GM12878 (cell line): Measurements from ENCODE around the gene NCOA6. TPM values are rescaled to one million over a fixed set of nuclear protein-coding genes. Genes with fewer than 3 reads are reported as not detected.

Experiments used
- ATAC-seq: fragments of 200-7000 bp; cut with Tn5 transposase; 3 replicates; pipeline ENCODE4 v1.9.1; 2020; ENCODE audit warnings: mild to moderate bottlenecking, moderate library complexity
- BruUV-seq: library from RNA; stranded (reverse); fragments of 400-500 nt; replicated peaks from 2 replicates; lab custom pipeline; 2021; lab: Mats Ljungman, UMichigan
- CTCF ChIA-PET: fragments of 300-600 bp; sonication (Branson Sonifier 250); formaldehyde crosslinking; extraction: SDS; loops from one replicate; lab custom pipeline; 2021; ENCODE audit warnings: inconsistent platforms; lab: Yijun Ruan, JAX
- POLR2A ChIA-PET: fragments of 350-600 bp; formaldehyde crosslinking; extraction: SDS; loops from one replicate; lab custom pipeline; 2021; ENCODE audit warnings: inconsistent platforms; lab: Charles Lee
- RAD21 ChIA-PET: fragments of 300-600 bp; sonication (Branson Sonifier 250); formaldehyde crosslinking; loops from one replicate; lab custom pipeline; 2023; ENCODE audit warnings: antibody characterized with exemption; ENCODE audit not compliant: unreplicated experiment; lab: Charles Lee
- SMC1A ChIA-PET: fragments of 300-600 bp; sonication (Branson Sonifier 250); formaldehyde crosslinking; loops from one replicate; lab custom pipeline; 2023; ENCODE audit not compliant: unreplicated experiment, uncharacterized antibody; lab: Charles Lee
- DNase-seq: peaks from one replicate; pipeline ENCODE4 v3.0.0-alpha.2; 2011; ENCODE audit warnings: low read depth, low spot score
- FAIRE-seq: peaks from 3 replicates; lab custom pipeline; 2011; peaks lifted over from hg19 to GRCh38; lab: Jason Lieb, UNC
- H2AFZ ChIP-seq: 2 replicates; pipeline ENCODE4 v1.6.0; 2011; ENCODE audit warnings: low read depth, low read length, control low read depth; ENCODE audit not compliant: control insufficient read depth
- H3K27ac ChIP-seq: 2 replicates; pipeline ENCODE4 v1.5.1; 2011; ENCODE audit warnings: control low read depth; ENCODE audit not compliant: control insufficient read depth, insufficient read depth
- H3K27me3 ChIP-seq, 2 experiments: replicated peaks in 1 of 2; 2 replicates each; pipeline versions ENCODE4 v1.6.0 to v1.6.1; 2011; ENCODE audit warnings: low read length in 1 of 2; ENCODE audit not compliant: control insufficient read depth in 2 of 2, insufficient read depth in 2 of 2
- H3K36me3 ChIP-seq, 2 experiments: 2 replicates each; pipeline ENCODE4 v1.5.1; 2011; ENCODE audit warnings: low read length in 1 of 2; ENCODE audit not compliant: control insufficient read depth in 2 of 2, insufficient read depth in 2 of 2
- H3K4me1 ChIP-seq: 2 replicates; pipeline ENCODE4 v1.6.1; 2011; ENCODE audit warnings: mild to moderate bottlenecking, low read length, moderate library complexity, mixed read lengths; ENCODE audit not compliant: control insufficient read depth, insufficient read depth
- H3K4me2 ChIP-seq: 2 replicates; pipeline ENCODE4 v1.6.0; 2011; ENCODE audit warnings: control low read depth; ENCODE audit not compliant: control insufficient read depth, insufficient read depth
- H3K4me3 ChIP-seq: fragments of 200-600 bp; sonication (generic); 2 replicates; pipeline ENCODE4 v1.5.1; 2016
- H3K79me2 ChIP-seq: 2 replicates; pipeline ENCODE4 v1.6.0; 2011; ENCODE audit warnings: low read length; ENCODE audit not compliant: control insufficient read depth, insufficient read depth
- H3K9ac ChIP-seq: 2 replicates; pipeline ENCODE4 v1.8.0; 2011; ENCODE audit warnings: low read length, control low read depth, mixed read lengths; ENCODE audit not compliant: control insufficient read depth, insufficient read depth
- H3K9me3 ChIP-seq: replicated peaks from 3 replicates; pipeline ENCODE4 v1.5.1; 2011; ENCODE audit warnings: mild to moderate bottlenecking, low read length; ENCODE audit not compliant: control insufficient read depth, insufficient read depth
- H4K20me1 ChIP-seq: 2 replicates; pipeline ENCODE4 v1.6.0; 2011; ENCODE audit not compliant: control insufficient read depth, insufficient read depth
- ASH2L ChIP-seq: fragments of 300-600, 200-600 bp; sonication (generic); IDR thresholded peaks from 2 replicates; pipeline ENCODE4 v1.6.1; 2017; ENCODE audit warnings: low read depth, mild to moderate bottlenecking, borderline replicate concordance
- CBX5 ChIP-seq: sonication (generic); IDR thresholded peaks from 2 replicates; pipeline ENCODE4 v1.6.1; 2016; ENCODE audit warnings: low read depth, moderate library complexity, mild to moderate bottlenecking, inconsistent platforms
- MXI1 ChIP-seq: fragments of 150-350 bp; IDR thresholded peaks from 2 replicates; pipeline ENCODE4 v1.6.1; 2011; ENCODE audit warnings: low read depth, mild to moderate bottlenecking, inconsistent platforms, low read length, improper control_type of control experiment
- MYB ChIP-seq: fragments of 150-350 bp; IDR thresholded peaks from 2 replicates; pipeline ENCODE4 v1.6.1; 2014; ENCODE audit warnings: mild to moderate bottlenecking, low read depth, low read length, borderline replicate concordance
- NFYB ChIP-seq: IDR thresholded peaks from 2 replicates; pipeline ENCODE4 v1.6.1; 2011; ENCODE audit warnings: low read depth, mild to moderate bottlenecking, low read length, improper control_type of control experiment, moderate library complexity; ENCODE audit not compliant: insufficient read depth
- NRF1 ChIP-seq: conservative IDR thresholded peaks from 2 replicates; pipeline ENCODE4 v1.6.1; 2011; ENCODE audit warnings: mild to moderate bottlenecking, low read depth, low read length, improper control_type of control experiment
- POLR2AphosphoS5 ChIP-seq: IDR thresholded peaks from 2 replicates; pipeline ENCODE4 v1.6.1; 2011; ENCODE audit warnings: mild to moderate bottlenecking, low read length, inconsistent platforms
- RBBP5 ChIP-seq: fragments of 200-600 bp; sonication (generic); conservative IDR thresholded peaks from 2 replicates; pipeline ENCODE4 v1.6.1; 2016
- RELA ChIP-seq: fragments of 450-650 bp; IDR thresholded peaks from 2 replicates; pipeline ENCODE4 v1.8.0; 2014; ENCODE audit warnings: borderline replicate concordance; ENCODE audit not compliant: partially characterized antibody
- SMARCA5 ChIP-seq: fragments of 450-650 bp; IDR thresholded peaks from 2 replicates; pipeline ENCODE4 v1.6.1; 2017; ENCODE audit warnings: mild to moderate bottlenecking
- TAF1 ChIP-seq: IDR thresholded peaks from 2 replicates; pipeline ENCODE4 v1.6.1; 2011; ENCODE audit warnings: mild to moderate bottlenecking, low read depth, low read length, borderline replicate concordance
- WGBS: methylation state at CpG from one replicate; pipeline ENCODE4 v1.1.6; 2016; ENCODE audit warnings: low lambda C conversion rate; ENCODE audit not compliant: insufficient replicate concordance, insufficient coverage; ENCODE audit errors: missing lambda C conversion rate; 5-methylcytosine and 5-hydroxymethylcytosine counted together
- in situ Hi-C: fragments of 300-500 bp; cut with MboI; formaldehyde crosslinking; loops from 9 replicates; pipeline ENCODE4 v1.14.3; 2018; ENCODE audit warnings: mixed read lengths
- intact Hi-C: fragments of 100-400 bp; cut with micrococcal nuclease; formaldehyde crosslinking; loops from one replicate; pipeline ENCODE4 v1.14.2; 2022; ENCODE audit not compliant: unreplicated experiment
- polyA plus RNA-seq, 11 experiments: library from polyadenylated mRNA; depleted of rRNA in 4 of 11; unstranded in 6 of 11; stranded (reverse) in 5 of 11; fragments of >200 nt; fragmentation: Nextera tagmentation in 4 of 11; fragmentation: Illumina TruSeq in 1 of 11; extraction: Ambion mirVana in 4 of 11; extraction: Trizol in 1 of 11; gene quantifications; 1 replicate in 1 of 11; 2 replicates in 10 of 11; pipeline versions ENCODE4 v1.2.1 to v1.2.3, GENCODE V29; 2011 to 2016; ENCODE audit warnings: inconsistent platforms in 2 of 11, missing spikeins in 2 of 11, low read depth in 1 of 11
- total RNA-seq, 4 experiments: library from RNA; depleted of rRNA in 3 of 4; stranded (reverse); fragments of >200 nt in 3 of 4; fragmentation: Illumina TruSeq in 1 of 4; extraction: Trizol in 1 of 4; gene quantifications; 2 replicates each; pipeline versions ENCODE4 v1.2.1 to v1.2.3, GENCODE V29; 2013 to 2021
- TF ChIP-seq, protein P1 (sequence below): fragments of 450-650 bp; IDR thresholded peaks from 2 replicates; pipeline ENCODE4 v1.6.1; 2018; ENCODE audit warnings: mild to moderate bottlenecking, low read depth, moderate library complexity; ENCODE audit not compliant: partially characterized antibody
- TF ChIP-seq, protein P2 (sequence below): fragments of 450-650 bp; formaldehyde crosslinking; IDR thresholded peaks from 2 replicates; pipeline ENCODE4 v1.4.0; 2020; ENCODE audit warnings: mild to moderate bottlenecking, moderate library complexity
- TF ChIP-seq, protein P3 (sequence below): IDR thresholded peaks from 2 replicates; pipeline ENCODE4 v1.6.1; 2011; ENCODE audit warnings: mild to moderate bottlenecking, low read depth, low read length, moderate library complexity; ENCODE audit not compliant: insufficient replicate concordance
- TF ChIP-seq, protein P4 (sequence below): IDR thresholded peaks from 2 replicates; pipeline ENCODE4 v1.6.1; 2011; ENCODE audit warnings: borderline replicate concordance, low read depth, mild to moderate bottlenecking, moderate library complexity, mixed read lengths, low read length; ENCODE audit not compliant: insufficient read depth; ENCODE audit errors: extremely low read length

Gene NCOA6
- total and polyA plus RNA-seq, 10 of the 15 experiments (the other 5 are each of a cell fraction or from before 2014, with no cell fraction given): 6.1 to 20.6 (median 12.6) TPM

DNA sequence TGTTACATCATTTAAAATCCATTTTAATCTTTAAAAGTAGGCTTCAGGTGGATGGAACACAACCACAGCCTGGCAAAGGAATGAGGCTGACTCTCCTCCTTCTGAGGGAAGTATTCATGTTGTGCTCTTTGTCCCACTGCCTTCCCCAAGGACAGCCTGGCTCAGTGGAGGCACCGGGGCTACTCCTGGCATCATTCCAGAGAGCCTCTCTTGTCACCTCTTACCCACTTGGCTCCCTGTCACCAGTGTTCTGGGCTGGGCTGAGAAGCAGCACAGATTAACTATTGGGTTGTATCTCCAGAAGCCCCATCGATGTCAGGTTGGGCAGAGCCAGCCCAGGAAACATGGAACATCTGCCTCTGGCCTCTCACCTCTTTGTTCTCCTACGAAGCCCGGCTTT is 132.0 kb downstream of the NCOA6 start:
- no peaks in the 10 kb centered on the region for H3K27me3 ChIP-seq
- SMC1A ChIA-PET: no interaction called here
- no peak for FAIRE-seq
- TF ChIP-seq NRF1: no peak
- no peak for TF ChIP-seq TAF1
- TF ChIP-seq CBX5: no peak
- TF ChIP-seq MXI1: no peak
- TF ChIP-seq, protein P1, sequence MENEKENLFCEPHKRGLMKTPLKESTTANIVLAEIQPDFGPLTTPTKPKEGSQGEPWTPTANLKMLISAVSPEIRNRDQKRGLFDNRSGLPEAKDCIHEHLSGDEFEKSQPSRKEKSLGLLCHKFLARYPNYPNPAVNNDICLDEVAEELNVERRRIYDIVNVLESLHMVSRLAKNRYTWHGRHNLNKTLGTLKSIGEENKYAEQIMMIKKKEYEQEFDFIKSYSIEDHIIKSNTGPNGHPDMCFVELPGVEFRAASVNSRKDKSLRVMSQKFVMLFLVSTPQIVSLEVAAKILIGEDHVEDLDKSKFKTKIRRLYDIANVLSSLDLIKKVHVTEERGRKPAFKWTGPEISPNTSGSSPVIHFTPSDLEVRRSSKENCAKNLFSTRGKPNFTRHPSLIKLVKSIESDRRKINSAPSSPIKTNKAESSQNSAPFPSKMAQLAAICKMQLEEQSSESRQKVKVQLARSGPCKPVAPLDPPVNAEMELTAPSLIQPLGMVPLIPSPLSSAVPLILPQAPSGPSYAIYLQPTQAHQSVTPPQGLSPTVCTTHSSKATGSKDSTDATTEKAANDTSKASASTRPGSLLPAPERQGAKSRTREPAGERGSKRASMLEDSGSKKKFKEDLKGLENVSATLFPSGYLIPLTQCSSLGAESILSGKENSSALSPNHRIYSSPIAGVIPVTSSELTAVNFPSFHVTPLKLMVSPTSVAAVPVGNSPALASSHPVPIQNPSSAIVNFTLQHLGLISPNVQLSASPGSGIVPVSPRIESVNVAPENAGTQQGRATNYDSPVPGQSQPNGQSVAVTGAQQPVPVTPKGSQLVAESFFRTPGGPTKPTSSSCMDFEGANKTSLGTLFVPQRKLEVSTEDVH: no peak
- TF ChIP-seq MYB: no peak
- TF ChIP-seq, protein P2, sequence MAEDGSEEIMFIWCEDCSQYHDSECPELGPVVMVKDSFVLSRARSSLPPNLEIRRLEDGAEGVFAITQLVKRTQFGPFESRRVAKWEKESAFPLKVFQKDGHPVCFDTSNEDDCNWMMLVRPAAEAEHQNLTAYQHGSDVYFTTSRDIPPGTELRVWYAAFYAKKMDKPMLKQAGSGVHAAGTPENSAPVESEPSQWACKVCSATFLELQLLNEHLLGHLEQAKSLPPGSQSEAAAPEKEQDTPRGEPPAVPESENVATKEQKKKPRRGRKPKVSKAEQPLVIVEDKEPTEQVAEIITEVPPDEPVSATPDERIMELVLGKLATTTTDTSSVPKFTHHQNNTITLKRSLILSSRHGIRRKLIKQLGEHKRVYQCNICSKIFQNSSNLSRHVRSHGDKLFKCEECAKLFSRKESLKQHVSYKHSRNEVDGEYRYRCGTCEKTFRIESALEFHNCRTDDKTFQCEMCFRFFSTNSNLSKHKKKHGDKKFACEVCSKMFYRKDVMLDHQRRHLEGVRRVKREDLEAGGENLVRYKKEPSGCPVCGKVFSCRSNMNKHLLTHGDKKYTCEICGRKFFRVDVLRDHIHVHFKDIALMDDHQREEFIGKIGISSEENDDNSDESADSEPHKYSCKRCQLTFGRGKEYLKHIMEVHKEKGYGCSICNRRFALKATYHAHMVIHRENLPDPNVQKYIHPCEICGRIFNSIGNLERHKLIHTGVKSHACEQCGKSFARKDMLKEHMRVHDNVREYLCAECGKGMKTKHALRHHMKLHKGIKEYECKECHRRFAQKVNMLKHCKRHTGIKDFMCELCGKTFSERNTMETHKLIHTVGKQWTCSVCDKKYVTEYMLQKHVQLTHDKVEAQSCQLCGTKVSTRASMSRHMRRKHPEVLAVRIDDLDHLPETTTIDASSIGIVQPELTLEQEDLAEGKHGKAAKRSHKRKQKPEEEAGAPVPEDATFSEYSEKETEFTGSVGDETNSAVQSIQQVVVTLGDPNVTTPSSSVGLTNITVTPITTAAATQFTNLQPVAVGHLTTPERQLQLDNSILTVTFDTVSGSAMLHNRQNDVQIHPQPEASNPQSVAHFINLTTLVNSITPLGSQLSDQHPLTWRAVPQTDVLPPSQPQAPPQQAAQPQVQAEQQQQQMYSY (CRISPR knock-in tag): no peak
- TF ChIP-seq RELA: no peak
- no peak for TF ChIP-seq NFYB
- TF ChIP-seq SMARCA5: no peak
- TF ChIP-seq, protein P3, sequence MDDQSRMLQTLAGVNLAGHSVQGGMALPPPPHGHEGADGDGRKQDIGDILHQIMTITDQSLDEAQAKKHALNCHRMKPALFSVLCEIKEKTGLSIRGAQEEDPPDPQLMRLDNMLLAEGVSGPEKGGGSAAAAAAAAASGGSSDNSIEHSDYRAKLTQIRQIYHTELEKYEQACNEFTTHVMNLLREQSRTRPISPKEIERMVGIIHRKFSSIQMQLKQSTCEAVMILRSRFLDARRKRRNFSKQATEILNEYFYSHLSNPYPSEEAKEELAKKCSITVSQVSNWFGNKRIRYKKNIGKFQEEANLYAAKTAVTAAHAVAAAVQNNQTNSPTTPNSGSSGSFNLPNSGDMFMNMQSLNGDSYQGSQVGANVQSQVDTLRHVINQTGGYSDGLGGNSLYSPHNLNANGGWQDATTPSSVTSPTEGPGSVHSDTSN: no peak
- TF ChIP-seq POLR2AphosphoS5: no peak
- no peak for TF ChIP-seq RBBP5
- TF ChIP-seq, protein P4, sequence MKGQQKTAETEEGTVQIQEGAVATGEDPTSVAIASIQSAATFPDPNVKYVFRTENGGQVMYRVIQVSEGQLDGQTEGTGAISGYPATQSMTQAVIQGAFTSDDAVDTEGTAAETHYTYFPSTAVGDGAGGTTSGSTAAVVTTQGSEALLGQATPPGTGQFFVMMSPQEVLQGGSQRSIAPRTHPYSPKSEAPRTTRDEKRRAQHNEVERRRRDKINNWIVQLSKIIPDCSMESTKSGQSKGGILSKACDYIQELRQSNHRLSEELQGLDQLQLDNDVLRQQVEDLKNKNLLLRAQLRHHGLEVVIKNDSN: no peak
- TF ChIP-seq ASH2L: no peak

More for the DNA sequence above, 132.0 kb downstream of the NCOA6 start:
- ChIA-PET CTCF (interaction anchor here (1.5 kb wide), 1 partner anchor 13 kb away, joined by 3 read pairs; no protein-coding TSS in a partner anchor), POLR2A (no interaction called here), RAD21 (no interaction called here)
- WGBS: 84% methylated on average over 4 of the region's 4 CpGs
- Histone ChIP-seq H3K4me2 (no peak overlapping the region), H3K4me1 (no peaks in the 10 kb centered on the region), H3K79me2 (no peaks in the 10 kb centered on the region), H2AFZ (no peak overlapping the region), H3K9me3 (no peaks in the 10 kb centered on the region), H4K20me1 (no peaks in the 10 kb centered on the region), H3K4me3 (no peak overlapping the region), H3K36me3 (no peaks in the 10 kb centered on the region), H3K27ac (no peak overlapping the region), H3K9ac (no peak overlapping the region)
- in situ Hi-C loops: no loop called here
- BruUV-seq: no TSS peak
- ATAC-seq: no peak
- intact Hi-C loops: no loop called here
- DNase-seq: no peak
